Osteoblast (primary cell): Measurements from ENCODE around the gene LRFN4. TPM values are rescaled to one million over a fixed set of nuclear protein-coding genes. Genes with fewer than 3 reads are reported as not detected.

Experiments used
- DNase-seq: peaks from one replicate; pipeline ENCODE4 v3.0.0; 2011; ENCODE audit warnings: low spot score, mixed read lengths; ENCODE audit not compliant: insufficient read length; ENCODE audit errors: missing footprints
- H2AFZ ChIP-seq: 2 replicates; pipeline ENCODE4 v1.6.0; 2011; ENCODE audit warnings: mild to moderate bottlenecking, low read length
- H3K27ac ChIP-seq: 2 replicates; pipeline ENCODE4 v1.5.1; 2011; ENCODE audit warnings: mild to moderate bottlenecking, low read depth, low read length, moderate library complexity
- H3K27me3 ChIP-seq: 2 replicates; pipeline ENCODE4 v1.6.0; 2012; ENCODE audit warnings: mild to moderate bottlenecking, control low read depth, inconsistent platforms, low read length, moderate library complexity; ENCODE audit not compliant: insufficient read depth
- H3K36me3 ChIP-seq: 2 replicates; pipeline ENCODE4 v1.5.1; 2011; ENCODE audit warnings: mild to moderate bottlenecking, low read length, control low read depth, moderate library complexity; ENCODE audit not compliant: insufficient read depth
- H3K4me1 ChIP-seq: 2 replicates; pipeline ENCODE4 v1.5.1; 2011; ENCODE audit warnings: mild to moderate bottlenecking, low read length, control low read depth, moderate library complexity; ENCODE audit not compliant: insufficient read depth
- H3K4me2 ChIP-seq: 2 replicates; pipeline ENCODE4 v1.6.0; 2011; ENCODE audit warnings: mild to moderate bottlenecking, low read length; ENCODE audit not compliant: insufficient read depth
- H3K4me3 ChIP-seq: fragments of 200-600 bp; sonication (generic); 3 replicates; pipeline ENCODE4 v1.5.1; 2012; ENCODE audit warnings: mild to moderate bottlenecking, low read length, inconsistent platforms; ENCODE audit not compliant: insufficient read depth
- H3K79me2 ChIP-seq: 2 replicates; pipeline ENCODE4 v1.6.0; 2012; ENCODE audit warnings: mild to moderate bottlenecking, low read length, control low read depth, inconsistent platforms; ENCODE audit not compliant: insufficient read depth
- H3K9me3 ChIP-seq: 2 replicates; pipeline ENCODE4 v1.5.1; 2011; ENCODE audit warnings: low read depth, low read length, control low read depth
- H4K20me1 ChIP-seq: 2 replicates; pipeline ENCODE4 v1.6.0; 2012; ENCODE audit warnings: mild to moderate bottlenecking, low read length, control low read depth; ENCODE audit not compliant: insufficient read depth
- total RNA-seq: library from RNA; depleted of rRNA; stranded (reverse); fragments of >200 nt; gene quantifications from 2 replicates; pipeline ENCODE4 v1.2.3, GENCODE V29; 2012
- TF ChIP-seq, protein P1 (sequence below): IDR thresholded peaks from 2 replicates; pipeline ENCODE4 v1.5.1; 2011; ENCODE audit warnings: mild to moderate bottlenecking, low read depth, low read length, moderate library complexity; ENCODE audit errors: extremely low read depth

Gene LRFN4
- total RNA-seq, 1 donor = 16.3 TPM

DNA sequence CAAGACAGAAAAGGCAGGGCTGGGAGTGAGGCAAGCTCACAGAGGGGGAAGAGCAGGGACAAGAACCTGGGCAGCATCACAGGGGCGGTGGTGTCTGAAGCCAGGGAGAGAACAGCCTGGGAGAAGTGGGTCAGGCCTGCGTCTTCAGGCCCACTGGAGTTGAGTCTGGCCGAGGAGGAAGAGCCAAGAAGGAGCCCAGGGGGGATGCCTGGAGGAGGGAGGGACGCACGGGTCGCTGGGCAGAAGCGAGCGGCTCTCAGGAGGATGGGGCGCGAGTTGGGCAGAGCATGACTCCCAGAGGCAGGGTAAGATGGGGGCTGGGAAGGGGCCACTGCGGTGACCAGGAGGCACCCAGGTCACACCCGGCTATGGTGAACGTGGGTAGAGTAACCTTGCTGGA lies 18.5 kb downstream of the LRFN4 start:
- Histone ChIP-seq H4K20me1 (peaks cover 11% of the 10 kb centered on the region), H3K4me2 (no peak overlapping the region), H3K4me1 (peaks cover 10% of the 10 kb centered on the region), H3K79me2 (no peaks in the 10 kb centered on the region), H3K9me3 (no peaks in the 10 kb centered on the region), H3K4me3 (no peak overlapping the region), H2AFZ (no peak overlapping the region), H3K27me3 (no peaks in the 10 kb centered on the region), H3K36me3 (no peaks in the 10 kb centered on the region), H3K27ac (no peak overlapping the region)
- TF ChIP-seq, protein P1, sequence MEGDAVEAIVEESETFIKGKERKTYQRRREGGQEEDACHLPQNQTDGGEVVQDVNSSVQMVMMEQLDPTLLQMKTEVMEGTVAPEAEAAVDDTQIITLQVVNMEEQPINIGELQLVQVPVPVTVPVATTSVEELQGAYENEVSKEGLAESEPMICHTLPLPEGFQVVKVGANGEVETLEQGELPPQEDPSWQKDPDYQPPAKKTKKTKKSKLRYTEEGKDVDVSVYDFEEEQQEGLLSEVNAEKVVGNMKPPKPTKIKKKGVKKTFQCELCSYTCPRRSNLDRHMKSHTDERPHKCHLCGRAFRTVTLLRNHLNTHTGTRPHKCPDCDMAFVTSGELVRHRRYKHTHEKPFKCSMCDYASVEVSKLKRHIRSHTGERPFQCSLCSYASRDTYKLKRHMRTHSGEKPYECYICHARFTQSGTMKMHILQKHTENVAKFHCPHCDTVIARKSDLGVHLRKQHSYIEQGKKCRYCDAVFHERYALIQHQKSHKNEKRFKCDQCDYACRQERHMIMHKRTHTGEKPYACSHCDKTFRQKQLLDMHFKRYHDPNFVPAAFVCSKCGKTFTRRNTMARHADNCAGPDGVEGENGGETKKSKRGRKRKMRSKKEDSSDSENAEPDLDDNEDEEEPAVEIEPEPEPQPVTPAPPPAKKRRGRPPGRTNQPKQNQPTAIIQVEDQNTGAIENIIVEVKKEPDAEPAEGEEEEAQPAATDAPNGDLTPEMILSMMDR = no peak
- peak; percentile 45 for DNase-seq

DNA sequence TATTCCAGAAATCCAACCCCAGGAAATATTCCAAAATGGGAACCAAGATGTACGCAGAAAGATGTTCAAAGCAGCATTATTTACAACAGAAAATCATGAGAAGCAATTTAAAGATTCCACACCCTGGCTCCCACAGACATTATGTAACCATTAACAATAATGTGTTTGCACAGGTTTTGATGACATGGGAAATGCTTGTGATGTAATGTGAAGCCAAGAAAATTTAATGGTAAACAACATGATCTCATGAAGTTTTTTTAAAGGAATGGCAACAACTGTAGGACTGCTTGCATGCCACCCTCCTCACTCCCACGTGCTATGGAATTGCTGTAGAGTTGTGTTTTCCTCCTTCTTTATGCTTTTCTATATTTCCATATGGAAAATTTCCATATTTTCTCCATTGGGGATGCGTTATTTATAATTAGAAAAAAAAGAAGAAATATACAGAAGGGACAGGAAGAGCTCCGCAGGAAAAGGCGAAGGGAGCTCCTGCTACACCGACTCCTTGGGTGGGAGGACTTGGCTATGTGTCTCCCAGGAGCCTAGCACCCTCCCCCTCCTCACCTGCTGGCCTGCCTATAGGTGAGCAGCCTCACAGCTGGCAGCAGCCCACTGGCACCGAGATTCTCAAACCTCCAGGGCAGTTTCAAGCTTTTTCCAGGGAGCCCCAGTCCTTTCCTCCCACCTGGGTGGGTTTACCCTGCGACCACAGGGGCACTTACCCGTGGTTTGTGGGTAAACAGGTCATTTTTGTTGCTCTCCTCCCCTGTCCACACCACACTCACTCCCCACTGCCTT lies 20.9 kb downstream of the LRFN4 start:
- Histone ChIP-seq H2AFZ (no peak overlapping the region), H3K4me1 (peaks cover 10% of the 10 kb centered on the region), H3K4me3 (no peak overlapping the region), H3K79me2 (peaks cover 2% of the 10 kb centered on the region), H4K20me1 (peaks cover 19% of the 10 kb centered on the region), H3K27ac (no peak overlapping the region), H3K9me3 (no peaks in the 10 kb centered on the region), H3K36me3 (no peaks in the 10 kb centered on the region), H3K4me2 (no peak overlapping the region), H3K27me3 (no peaks in the 10 kb centered on the region)
- TF ChIP-seq, protein P1 = no peak
- no peak for DNase-seq

DNA sequence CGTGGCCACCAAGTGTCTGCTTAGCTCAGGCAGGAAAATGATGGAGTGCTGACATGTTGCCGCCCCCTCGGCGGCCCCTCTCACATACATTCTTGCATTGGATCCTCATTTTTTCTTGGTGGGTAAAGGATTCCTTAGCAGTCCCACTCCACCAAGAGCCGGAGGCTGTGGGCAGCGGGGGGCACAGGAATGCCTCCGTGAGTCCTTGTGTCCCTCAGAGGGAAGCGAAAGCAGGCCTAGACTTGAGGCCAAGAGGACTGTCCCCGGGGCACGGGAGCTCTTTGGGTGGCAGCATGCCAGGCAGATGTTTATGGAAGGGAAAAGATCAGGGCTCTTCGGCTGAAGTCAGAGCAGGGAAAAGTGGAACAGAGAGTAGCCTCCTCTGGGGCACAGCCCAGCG lies 21.6 kb downstream of the LRFN4 start:
- H3K79me2 ChIP-seq = peaks cover 2% of the 10 kb centered on the region
- DNase-seq = no peak
- TF ChIP-seq, protein P1 = no peak
- peaks cover 17% of the 10 kb centered on the region for H3K4me1 ChIP-seq
- H3K27ac ChIP-seq = no peak overlapping the region
- no peaks in the 10 kb centered on the region for H3K9me3 ChIP-seq
- H3K36me3 ChIP-seq = no peaks in the 10 kb centered on the region
- H3K4me2 ChIP-seq = peak overlapping the region; percentile 36
- peaks cover 19% of the 10 kb centered on the region for H4K20me1 ChIP-seq
- H3K27me3 ChIP-seq = no peaks in the 10 kb centered on the region
- no peak overlapping the region for H3K4me3 ChIP-seq
- H2AFZ ChIP-seq = peak overlapping the region; percentile 22

DNA sequence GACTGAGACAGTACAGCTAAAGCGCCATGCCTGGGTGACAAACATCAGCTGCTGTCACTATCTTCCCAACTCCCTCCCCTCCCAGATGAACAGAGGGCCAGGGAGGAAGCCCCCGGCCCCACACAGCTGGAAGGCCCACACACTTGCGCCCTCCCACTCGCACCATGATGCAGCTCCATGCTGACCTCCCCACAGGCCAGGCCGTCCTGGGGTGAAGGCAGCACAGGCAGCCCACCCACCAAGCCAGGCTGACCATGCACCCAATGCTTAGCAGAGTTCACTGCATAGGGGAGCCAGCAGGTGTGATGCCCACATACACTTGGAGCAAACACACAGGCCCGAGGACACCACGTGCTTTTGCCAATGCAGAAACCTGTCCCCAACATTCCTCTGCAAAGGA lies 22.1 kb downstream of the LRFN4 start:
- H4K20me1 ChIP-seq = peaks cover 19% of the 10 kb centered on the region
- H3K4me3 ChIP-seq = no peak overlapping the region
- H2AFZ ChIP-seq = no peak overlapping the region
- no peaks in the 10 kb centered on the region for H3K9me3 ChIP-seq
- H3K27me3 ChIP-seq = no peaks in the 10 kb centered on the region
- H3K36me3 ChIP-seq = no peaks in the 10 kb centered on the region
- TF ChIP-seq, protein P1 = no peak
- H3K4me1 ChIP-seq = peaks cover 20% of the 10 kb centered on the region
- DNase-seq = no peak
- peaks cover 2% of the 10 kb centered on the region for H3K79me2 ChIP-seq
- H3K27ac ChIP-seq = no peak overlapping the region
- H3K4me2 ChIP-seq = no peak overlapping the region
